Measurements from ENCODE around the gene SPESP1.

GRCh38 chr15:68894208-68894607 lies 36.1 kb upstream of the SPESP1 start:
- TF ChIP-seq SMC3 (conservative IDR thresholded peaks at IDR 0.05; ENCODE audit: poor library complexity) = no peak
- no peak for TF ChIP-seq CTCF (IDR thresholded peaks at IDR 0.05; ENCODE audit: poor library complexity, severe bottlenecking)
- no peak for TF ChIP-seq EZH2 (IDR thresholded peaks at IDR 0.05; ENCODE audit: borderline replicate concordance, insufficient read depth, low read length, poor library complexity, severe bottlenecking)
- TF ChIP-seq RAD21 (conservative IDR thresholded peaks at IDR 0.05) = no peak
- no peak for TF ChIP-seq EP300 (conservative IDR thresholded peaks at IDR 0.05; ENCODE audit: poor library complexity, severe bottlenecking)
- TF ChIP-seq REST (IDR thresholded peaks at IDR 0.05; ENCODE audit: borderline replicate concordance) = no peak

Measured in neural cell (in vitro differentiated cells).